ENCODE results near the gene MRPS6.

DNA sequence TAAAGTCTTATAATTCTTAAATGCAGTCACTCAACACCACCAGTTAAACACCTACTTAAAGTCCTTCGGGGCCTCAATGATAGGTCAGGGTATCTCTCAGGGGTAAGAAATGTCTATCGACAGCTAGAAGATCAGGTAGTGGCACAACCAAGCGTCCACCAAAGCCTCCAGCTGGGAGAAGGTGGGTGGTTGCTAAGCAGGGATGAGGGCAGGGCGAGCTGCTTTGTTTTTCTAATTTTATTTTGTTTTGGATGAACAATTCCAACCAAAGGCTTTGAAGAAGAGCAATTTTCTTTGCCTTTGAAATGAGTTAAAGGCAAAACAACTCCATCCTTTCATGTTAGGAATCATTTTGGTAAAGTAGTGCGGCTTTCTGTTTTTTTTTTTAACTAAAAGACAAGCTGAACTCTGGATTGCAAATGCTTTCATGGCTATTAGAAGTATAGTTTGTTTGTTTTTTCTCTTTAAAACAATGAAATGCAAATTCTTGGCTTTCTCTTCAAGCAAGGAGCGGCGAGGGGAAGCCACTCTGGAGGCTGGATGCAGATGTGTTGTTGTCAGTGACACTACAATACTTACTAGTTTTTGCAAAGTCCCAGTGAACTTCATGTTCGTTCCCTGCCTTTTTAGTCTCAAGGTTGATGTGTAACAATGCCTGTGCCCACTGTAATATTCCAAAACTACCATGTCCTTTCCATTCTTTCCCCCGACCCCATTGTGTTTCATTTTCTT, 106.0 kb downstream of the MRPS6 start:
- TF ChIP-seq, protein P1, sequence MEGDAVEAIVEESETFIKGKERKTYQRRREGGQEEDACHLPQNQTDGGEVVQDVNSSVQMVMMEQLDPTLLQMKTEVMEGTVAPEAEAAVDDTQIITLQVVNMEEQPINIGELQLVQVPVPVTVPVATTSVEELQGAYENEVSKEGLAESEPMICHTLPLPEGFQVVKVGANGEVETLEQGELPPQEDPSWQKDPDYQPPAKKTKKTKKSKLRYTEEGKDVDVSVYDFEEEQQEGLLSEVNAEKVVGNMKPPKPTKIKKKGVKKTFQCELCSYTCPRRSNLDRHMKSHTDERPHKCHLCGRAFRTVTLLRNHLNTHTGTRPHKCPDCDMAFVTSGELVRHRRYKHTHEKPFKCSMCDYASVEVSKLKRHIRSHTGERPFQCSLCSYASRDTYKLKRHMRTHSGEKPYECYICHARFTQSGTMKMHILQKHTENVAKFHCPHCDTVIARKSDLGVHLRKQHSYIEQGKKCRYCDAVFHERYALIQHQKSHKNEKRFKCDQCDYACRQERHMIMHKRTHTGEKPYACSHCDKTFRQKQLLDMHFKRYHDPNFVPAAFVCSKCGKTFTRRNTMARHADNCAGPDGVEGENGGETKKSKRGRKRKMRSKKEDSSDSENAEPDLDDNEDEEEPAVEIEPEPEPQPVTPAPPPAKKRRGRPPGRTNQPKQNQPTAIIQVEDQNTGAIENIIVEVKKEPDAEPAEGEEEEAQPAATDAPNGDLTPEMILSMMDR (conservative IDR thresholded peaks at IDR 0.05; ENCODE audit: low read depth, low read length) = no peak
- TF ChIP-seq EZH2 (IDR thresholded peaks at IDR 0.05; ENCODE audit: borderline replicate concordance, low read depth, low read length, poor library complexity, severe bottlenecking) = no peak
